ENCODE results near the gene MYO10. TPM values are rescaled to one million over a fixed set of nuclear protein-coding genes. Genes with fewer than 3 reads are reported as not detected.
"Not testable (repeated sequence)": the region's sequence is repeated elsewhere in the genome, so short reads cannot be mapped to it uniquely, and the experiment has no call there.

MYO10 gene
- polyA plus RNA-seq, 1 donor: 30.7 TPM

- Histone ChIP-seq H3K4me3 (ENCODE audit: low read length) (no peak overlapping the region), H3K27me3 (ENCODE audit: control insufficient read depth, insufficient read depth, low read length) (no peaks in the 10 kb centered on the region), H3K27ac (ENCODE audit: low read length) (no peak overlapping the region), H3K4me1 (ENCODE audit: control insufficient read depth, insufficient read depth, low read length) (peaks cover 3% of the 10 kb centered on the region), H3K36me3 (ENCODE audit: control insufficient read depth, insufficient read depth, low read length) (no peaks in the 10 kb centered on the region), H3K9me3 (ENCODE audit: control insufficient read depth, low read depth, low read length) (no peaks in the 10 kb centered on the region)
- WGBS (ENCODE audit: insufficient coverage, low lambda C conversion rate): 60% methylated on average over 1 of the region's 4 CpGs
- DNase-seq: no peak
Observed at GRCh38 chr5:16853518-16853917, 82.6 kb downstream of the MYO10 start.

- no peaks in the 10 kb centered on the region for H3K27me3 ChIP-seq (ENCODE audit: control insufficient read depth, insufficient read depth, low read length)
- H3K9me3 ChIP-seq (ENCODE audit: control insufficient read depth, low read depth, low read length): no peaks in the 10 kb centered on the region
- H3K36me3 ChIP-seq (ENCODE audit: control insufficient read depth, insufficient read depth, low read length): no peaks in the 10 kb centered on the region
- peaks cover 3% of the 10 kb centered on the region for H3K4me1 ChIP-seq (ENCODE audit: control insufficient read depth, insufficient read depth, low read length)
- DNase-seq: no peak
- no peak overlapping the region for H3K27ac ChIP-seq (ENCODE audit: low read length)
- no peak overlapping the region for H3K4me3 ChIP-seq (ENCODE audit: low read length)
- WGBS (ENCODE audit: insufficient coverage, low lambda C conversion rate): 88% methylated on average over 1 of the region's 7 CpGs
Observed at GRCh38 chr5:16852251-16853005, 83.7 kb downstream of the MYO10 start.

- H3K9me3 ChIP-seq (ENCODE audit: control insufficient read depth, low read depth, low read length): no peaks in the 10 kb centered on the region
- no peak overlapping the region for H3K4me3 ChIP-seq (ENCODE audit: low read length)
- H3K4me1 ChIP-seq (ENCODE audit: control insufficient read depth, insufficient read depth, low read length): peaks cover 3% of the 10 kb centered on the region
- WGBS (ENCODE audit: insufficient coverage, low lambda C conversion rate): 94% methylated on average over 3 of the region's 4 CpGs
- no peaks in the 10 kb centered on the region for H3K27me3 ChIP-seq (ENCODE audit: control insufficient read depth, insufficient read depth, low read length)
- no peaks in the 10 kb centered on the region for H3K36me3 ChIP-seq (ENCODE audit: control insufficient read depth, insufficient read depth, low read length)
- DNase-seq: no peak
- H3K27ac ChIP-seq (ENCODE audit: low read length): no peak overlapping the region
Observed at GRCh38 chr5:16849775-16850174, 86.3 kb downstream of the MYO10 start.

- Histone ChIP-seq H3K27ac (ENCODE audit: low read length) (no peak overlapping the region), H3K4me1 (ENCODE audit: control insufficient read depth, insufficient read depth, low read length) (peaks cover 3% of the 10 kb centered on the region), H3K36me3 (ENCODE audit: control insufficient read depth, insufficient read depth, low read length) (no peaks in the 10 kb centered on the region), H3K9me3 (ENCODE audit: control insufficient read depth, low read depth, low read length) (no peaks in the 10 kb centered on the region), H3K4me3 (ENCODE audit: low read length) (no peak overlapping the region), H3K27me3 (ENCODE audit: control insufficient read depth, insufficient read depth, low read length) (no peaks in the 10 kb centered on the region)
- DNase-seq: no peak
- 100% methylated on average over 2 of the region's 3 CpGs for WGBS (ENCODE audit: insufficient coverage, low lambda C conversion rate)
Observed at GRCh38 chr5:16849181-16849580, 86.9 kb downstream of the MYO10 start.

GRCh38 chr5:16844952-16845351 is 91.1 kb downstream of the MYO10 start:
- H3K36me3 ChIP-seq (ENCODE audit: control insufficient read depth, insufficient read depth, low read length): no peaks in the 10 kb centered on the region
- no peaks in the 10 kb centered on the region for H3K27me3 ChIP-seq (ENCODE audit: control insufficient read depth, insufficient read depth, low read length)
- H3K4me1 ChIP-seq (ENCODE audit: control insufficient read depth, insufficient read depth, low read length): no peaks in the 10 kb centered on the region
- H3K9me3 ChIP-seq (ENCODE audit: control insufficient read depth, low read depth, low read length): no peaks in the 10 kb centered on the region
- H3K4me3 ChIP-seq (ENCODE audit: low read length): no peak overlapping the region
- H3K27ac ChIP-seq (ENCODE audit: low read length): no peak overlapping the region
- 57% methylated on average over 1 of the region's 3 CpGs for WGBS (ENCODE audit: insufficient coverage, low lambda C conversion rate)
- DNase-seq: peak in 1 of 2 donors; percentile 19

- no peaks in the 10 kb centered on the region for H3K4me1 ChIP-seq (ENCODE audit: control insufficient read depth, insufficient read depth, low read length)
- H3K4me3 ChIP-seq (ENCODE audit: low read length): no peak overlapping the region
- no peaks in the 10 kb centered on the region for H3K36me3 ChIP-seq (ENCODE audit: control insufficient read depth, insufficient read depth, low read length)
- no peaks in the 10 kb centered on the region for H3K9me3 ChIP-seq (ENCODE audit: control insufficient read depth, low read depth, low read length)
- WGBS (ENCODE audit: insufficient coverage, low lambda C conversion rate): no CpG with 5 or more reads among the region's 8 CpGs
- no peak overlapping the region for H3K27ac ChIP-seq (ENCODE audit: low read length)
- DNase-seq: no peak
- no peaks in the 10 kb centered on the region for H3K27me3 ChIP-seq (ENCODE audit: control insufficient read depth, insufficient read depth, low read length)
Observed at GRCh38 chr5:16842896-16843295, 93.2 kb downstream of the MYO10 start.

GRCh38 chr5:16841416-16841815 is 94.7 kb downstream of the MYO10 start:
- no peak for DNase-seq
- Histone ChIP-seq H3K27ac (ENCODE audit: low read length) (no peak overlapping the region), H3K4me1 (ENCODE audit: control insufficient read depth, insufficient read depth, low read length) (no peaks in the 10 kb centered on the region), H3K4me3 (ENCODE audit: low read length) (no peak overlapping the region), H3K9me3 (ENCODE audit: control insufficient read depth, low read depth, low read length) (no peaks in the 10 kb centered on the region), H3K27me3 (ENCODE audit: control insufficient read depth, insufficient read depth, low read length) (no peaks in the 10 kb centered on the region), H3K36me3 (ENCODE audit: control insufficient read depth, insufficient read depth, low read length) (no peaks in the 10 kb centered on the region)
- WGBS (ENCODE audit: insufficient coverage, low lambda C conversion rate): 82% methylated on average over 2 of the region's 7 CpGs

GRCh38 chr5:16837305-16837704 is 98.8 kb downstream of the MYO10 start:
- no peaks in the 10 kb centered on the region for H3K36me3 ChIP-seq (ENCODE audit: control insufficient read depth, insufficient read depth, low read length)
- H3K4me3 ChIP-seq (ENCODE audit: low read length): no peak overlapping the region
- no peak overlapping the region for H3K27ac ChIP-seq (ENCODE audit: low read length)
- DNase-seq: no peak
- WGBS (ENCODE audit: insufficient coverage, low lambda C conversion rate): 100% methylated on average over 1 of the region's 3 CpGs
- H3K9me3 ChIP-seq (ENCODE audit: control insufficient read depth, low read depth, low read length): no peaks in the 10 kb centered on the region
- H3K27me3 ChIP-seq (ENCODE audit: control insufficient read depth, insufficient read depth, low read length): no peaks in the 10 kb centered on the region
- H3K4me1 ChIP-seq (ENCODE audit: control insufficient read depth, insufficient read depth, low read length): no peaks in the 10 kb centered on the region

- no peaks in the 10 kb centered on the region for H3K27me3 ChIP-seq (ENCODE audit: control insufficient read depth, insufficient read depth, low read length)
- no peaks in the 10 kb centered on the region for H3K4me1 ChIP-seq (ENCODE audit: control insufficient read depth, insufficient read depth, low read length)
- 60% methylated on average over 2 of the region's 6 CpGs for WGBS (ENCODE audit: insufficient coverage, low lambda C conversion rate)
- H3K4me3 ChIP-seq (ENCODE audit: low read length): no peak overlapping the region
- H3K27ac ChIP-seq (ENCODE audit: low read length): no peak overlapping the region
- H3K9me3 ChIP-seq (ENCODE audit: control insufficient read depth, low read depth, low read length): no peaks in the 10 kb centered on the region
- no peaks in the 10 kb centered on the region for H3K36me3 ChIP-seq (ENCODE audit: control insufficient read depth, insufficient read depth, low read length)
- no peak for DNase-seq
Observed at GRCh38 chr5:16834029-16834428, 102.1 kb downstream of the MYO10 start.

- not testable (repeated sequence) for H3K4me3 ChIP-seq (ENCODE audit: low read length); H3K27ac ChIP-seq (ENCODE audit: low read length); H3K4me1 ChIP-seq (ENCODE audit: control insufficient read depth, insufficient read depth, low read length); DNase-seq; H3K9me3 ChIP-seq (ENCODE audit: control insufficient read depth, low read depth, low read length); H3K27me3 ChIP-seq (ENCODE audit: control insufficient read depth, insufficient read depth, low read length); H3K36me3 ChIP-seq (ENCODE audit: control insufficient read depth, insufficient read depth, low read length)
- WGBS (ENCODE audit: insufficient coverage, low lambda C conversion rate): 100% methylated on average over 2 of the region's 7 CpGs
Observed at GRCh38 chr5:16831326-16831725, 104.8 kb downstream of the MYO10 start.

- no peaks in the 10 kb centered on the region for H3K4me1 ChIP-seq (ENCODE audit: control insufficient read depth, insufficient read depth, low read length)
- no CpG with 5 or more reads among the region's 8 CpGs for WGBS (ENCODE audit: insufficient coverage, low lambda C conversion rate)
- H3K36me3 ChIP-seq (ENCODE audit: control insufficient read depth, insufficient read depth, low read length): no peaks in the 10 kb centered on the region
- H3K4me3 ChIP-seq (ENCODE audit: low read length): no peak overlapping the region
- DNase-seq: no peak
- no peaks in the 10 kb centered on the region for H3K9me3 ChIP-seq (ENCODE audit: control insufficient read depth, low read depth, low read length)
- H3K27me3 ChIP-seq (ENCODE audit: control insufficient read depth, insufficient read depth, low read length): no peaks in the 10 kb centered on the region
- H3K27ac ChIP-seq (ENCODE audit: low read length): no peak overlapping the region
Observed at GRCh38 chr5:16827755-16828154, 108.3 kb downstream of the MYO10 start.
